Body of pancreas (tissue), 4 donors: ENCODE measurements around the gene RHNO1.
A peak's percentile ranks its signal among the peaks of the same experiment; 100 is the strongest.

Experiments used
- POLR2A ChIP-seq, 3 donors: fragments of 450-650 bp; IDR thresholded peaks; one replicate each; pipeline ENCODE4 v1.6.1; 2016; ENCODE audit warnings: antibody characterized with exemption in 3 of 3, mild to moderate bottlenecking in 2 of 3
- TF ChIP-seq, protein P1 (sequence below), 7 experiments: fragments of 450-650 bp in 4 of 7; fragments of 200-600 bp in 3 of 7; sonication (generic) in 3 of 7; IDR thresholded peaks; one replicate each; pipeline ENCODE4 v1.5.1; 2016 to 2019; ENCODE audit warnings: antibody characterized with exemption in 7 of 7

DNA sequence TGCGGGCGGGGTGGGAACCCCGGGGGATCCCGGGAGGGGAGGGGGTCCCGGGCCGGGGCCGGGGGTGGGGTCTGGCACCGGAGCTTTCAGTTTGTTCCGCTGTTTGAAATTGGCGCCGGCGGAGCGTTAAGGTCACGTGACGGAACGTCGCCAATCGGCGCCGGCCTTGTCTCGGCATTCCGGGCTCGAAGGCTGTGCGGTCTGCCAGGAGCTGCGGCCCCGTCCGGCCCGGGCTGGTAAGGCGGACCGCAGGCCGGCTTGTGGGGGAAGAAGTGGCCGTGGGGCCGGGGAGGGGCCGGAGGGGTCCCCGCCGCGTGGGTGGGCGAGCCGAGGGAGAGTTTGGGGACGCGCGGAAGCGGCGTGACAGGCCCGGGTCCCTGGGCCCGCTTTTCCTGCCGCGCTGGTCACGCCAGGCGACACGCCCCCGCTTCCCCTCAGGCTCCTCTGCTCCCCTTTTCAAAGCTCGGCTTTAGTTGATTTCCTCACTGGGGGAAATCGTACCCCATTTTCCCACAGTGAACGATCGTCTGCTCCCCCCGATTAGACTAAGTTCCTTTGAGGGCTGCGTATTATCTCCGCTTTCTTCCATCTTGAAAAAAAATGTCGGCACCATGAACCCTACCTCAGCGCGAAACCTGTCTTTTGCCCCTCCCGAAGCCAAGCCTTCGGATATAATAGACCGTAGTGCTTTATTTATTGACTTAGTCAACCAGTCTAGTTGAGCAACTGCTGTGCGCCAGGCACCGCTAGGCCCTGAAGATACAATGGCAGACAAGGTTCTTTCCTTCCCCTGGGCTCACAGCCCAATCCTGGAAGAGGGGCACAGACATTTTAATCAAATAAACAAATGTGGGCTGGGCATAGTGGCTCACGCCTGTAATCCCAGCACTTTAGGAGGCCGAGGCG lies at the start of gene RHNO1, which contains the start of gene FOXM1:
- TF ChIP-seq, protein P1, sequence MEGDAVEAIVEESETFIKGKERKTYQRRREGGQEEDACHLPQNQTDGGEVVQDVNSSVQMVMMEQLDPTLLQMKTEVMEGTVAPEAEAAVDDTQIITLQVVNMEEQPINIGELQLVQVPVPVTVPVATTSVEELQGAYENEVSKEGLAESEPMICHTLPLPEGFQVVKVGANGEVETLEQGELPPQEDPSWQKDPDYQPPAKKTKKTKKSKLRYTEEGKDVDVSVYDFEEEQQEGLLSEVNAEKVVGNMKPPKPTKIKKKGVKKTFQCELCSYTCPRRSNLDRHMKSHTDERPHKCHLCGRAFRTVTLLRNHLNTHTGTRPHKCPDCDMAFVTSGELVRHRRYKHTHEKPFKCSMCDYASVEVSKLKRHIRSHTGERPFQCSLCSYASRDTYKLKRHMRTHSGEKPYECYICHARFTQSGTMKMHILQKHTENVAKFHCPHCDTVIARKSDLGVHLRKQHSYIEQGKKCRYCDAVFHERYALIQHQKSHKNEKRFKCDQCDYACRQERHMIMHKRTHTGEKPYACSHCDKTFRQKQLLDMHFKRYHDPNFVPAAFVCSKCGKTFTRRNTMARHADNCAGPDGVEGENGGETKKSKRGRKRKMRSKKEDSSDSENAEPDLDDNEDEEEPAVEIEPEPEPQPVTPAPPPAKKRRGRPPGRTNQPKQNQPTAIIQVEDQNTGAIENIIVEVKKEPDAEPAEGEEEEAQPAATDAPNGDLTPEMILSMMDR (IDR thresholded peaks at IDR 0.05): peak in 3 of 7 experiments; percentile 1 to 30 (median 28)
- TF ChIP-seq POLR2A (IDR thresholded peaks at IDR 0.05): peak; percentile 20 to 67 (median 63)
